PFSK-1 (cell line): ENCODE measurements around the gene ATXN2.

Source experiments
- FOXP2 ChIP-seq: optimal IDR thresholded peaks from 2 replicates; pipeline ENCODE3; 2011; ENCODE audit warnings: borderline replicate concordance, control low read depth, inconsistent platforms; ENCODE audit not compliant: insufficient read depth; ENCODE audit errors: extremely low read length, extremely low read depth
- POLR2AphosphoS5 ChIP-seq: IDR thresholded peaks from 2 replicates; pipeline ENCODE4 v1.6.1; 2012; ENCODE audit warnings: low read depth, mild to moderate bottlenecking, control low read depth, low read length, moderate library complexity
- SIN3A ChIP-seq: IDR thresholded peaks from 2 replicates; pipeline ENCODE4 v1.6.1; 2012; ENCODE audit warnings: mild to moderate bottlenecking, low read length, moderate library complexity, borderline replicate concordance; ENCODE audit not compliant: insufficient read depth
- TAF1 ChIP-seq: IDR thresholded peaks from 2 replicates; pipeline ENCODE4 v1.6.1; 2012; ENCODE audit warnings: low read length, control low read depth, borderline replicate concordance; ENCODE audit not compliant: insufficient read depth
- TF ChIP-seq, protein P1 (sequence below), 2 experiments: IDR thresholded peaks; 2 replicates each; pipeline versions ENCODE4 v1.6.1 to v1.8.0; 2011 to 2012; ENCODE audit warnings: low read depth in 2 of 2, low read length in 2 of 2, control low read depth in 1 of 2, inconsistent platforms in 1 of 2, mild to moderate bottlenecking in 1 of 2, moderate library complexity in 1 of 2; ENCODE audit not compliant: insufficient read depth in 1 of 2

Gene ATXN2

DNA sequence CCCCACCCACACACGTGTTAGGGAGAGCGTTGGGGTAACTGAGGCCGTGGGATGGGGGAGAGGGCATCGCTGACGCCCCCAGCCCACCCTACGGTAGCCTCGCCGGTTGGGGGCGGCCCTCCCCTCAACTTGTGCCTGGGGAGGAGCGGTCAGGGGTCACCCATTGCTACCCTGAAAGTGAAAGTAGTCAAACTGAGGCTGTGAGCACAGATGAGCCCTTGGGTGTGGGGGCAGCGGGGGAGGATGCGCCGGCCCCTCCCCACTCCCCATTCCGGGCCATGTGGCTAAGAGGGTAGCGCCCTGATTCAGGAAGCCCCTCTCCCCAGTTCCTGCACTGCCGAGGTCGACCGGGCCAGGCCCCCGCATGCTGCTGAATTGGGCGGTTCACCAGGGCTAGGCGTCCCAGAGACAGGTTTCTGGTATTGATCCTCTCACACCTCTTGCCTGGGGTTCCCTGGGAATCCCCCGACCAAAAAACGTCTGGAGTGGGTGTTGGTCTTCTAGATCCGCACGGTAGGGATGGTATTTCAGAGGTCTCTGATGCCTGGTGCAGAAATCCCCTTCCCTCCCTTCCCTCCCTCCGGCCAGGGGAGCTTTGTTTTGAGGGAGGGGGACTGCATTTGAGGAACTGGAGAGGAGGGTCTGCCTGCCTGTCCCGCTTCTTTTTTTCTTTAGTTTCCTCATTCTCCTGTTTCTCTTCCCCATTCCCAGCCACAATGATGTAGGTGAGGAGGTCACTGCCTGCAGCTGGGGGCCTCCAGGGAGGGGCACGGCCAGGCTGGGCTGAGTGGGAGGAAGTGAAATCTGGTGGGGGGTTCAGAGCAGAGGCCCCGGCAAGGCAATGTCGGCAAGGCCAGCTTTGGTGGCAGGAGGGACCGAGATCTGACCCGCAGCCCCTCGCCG is 192.4 kb downstream of the ATXN2 start:
- TF ChIP-seq TAF1 (no peak), POLR2AphosphoS5 (no peak), FOXP2 (no peak), SIN3A (no peak)
- TF ChIP-seq, protein P1, sequence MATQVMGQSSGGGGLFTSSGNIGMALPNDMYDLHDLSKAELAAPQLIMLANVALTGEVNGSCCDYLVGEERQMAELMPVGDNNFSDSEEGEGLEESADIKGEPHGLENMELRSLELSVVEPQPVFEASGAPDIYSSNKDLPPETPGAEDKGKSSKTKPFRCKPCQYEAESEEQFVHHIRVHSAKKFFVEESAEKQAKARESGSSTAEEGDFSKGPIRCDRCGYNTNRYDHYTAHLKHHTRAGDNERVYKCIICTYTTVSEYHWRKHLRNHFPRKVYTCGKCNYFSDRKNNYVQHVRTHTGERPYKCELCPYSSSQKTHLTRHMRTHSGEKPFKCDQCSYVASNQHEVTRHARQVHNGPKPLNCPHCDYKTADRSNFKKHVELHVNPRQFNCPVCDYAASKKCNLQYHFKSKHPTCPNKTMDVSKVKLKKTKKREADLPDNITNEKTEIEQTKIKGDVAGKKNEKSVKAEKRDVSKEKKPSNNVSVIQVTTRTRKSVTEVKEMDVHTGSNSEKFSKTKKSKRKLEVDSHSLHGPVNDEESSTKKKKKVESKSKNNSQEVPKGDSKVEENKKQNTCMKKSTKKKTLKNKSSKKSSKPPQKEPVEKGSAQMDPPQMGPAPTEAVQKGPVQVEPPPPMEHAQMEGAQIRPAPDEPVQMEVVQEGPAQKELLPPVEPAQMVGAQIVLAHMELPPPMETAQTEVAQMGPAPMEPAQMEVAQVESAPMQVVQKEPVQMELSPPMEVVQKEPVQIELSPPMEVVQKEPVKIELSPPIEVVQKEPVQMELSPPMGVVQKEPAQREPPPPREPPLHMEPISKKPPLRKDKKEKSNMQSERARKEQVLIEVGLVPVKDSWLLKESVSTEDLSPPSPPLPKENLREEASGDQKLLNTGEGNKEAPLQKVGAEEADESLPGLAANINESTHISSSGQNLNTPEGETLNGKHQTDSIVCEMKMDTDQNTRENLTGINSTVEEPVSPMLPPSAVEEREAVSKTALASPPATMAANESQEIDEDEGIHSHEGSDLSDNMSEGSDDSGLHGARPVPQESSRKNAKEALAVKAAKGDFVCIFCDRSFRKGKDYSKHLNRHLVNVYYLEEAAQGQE (IDR thresholded peaks at IDR 0.05; ENCODE audit: insufficient read depth in 1 of 2, low read depth in 2 of 2, low read length in 2 of 2), result no peak

DNA sequence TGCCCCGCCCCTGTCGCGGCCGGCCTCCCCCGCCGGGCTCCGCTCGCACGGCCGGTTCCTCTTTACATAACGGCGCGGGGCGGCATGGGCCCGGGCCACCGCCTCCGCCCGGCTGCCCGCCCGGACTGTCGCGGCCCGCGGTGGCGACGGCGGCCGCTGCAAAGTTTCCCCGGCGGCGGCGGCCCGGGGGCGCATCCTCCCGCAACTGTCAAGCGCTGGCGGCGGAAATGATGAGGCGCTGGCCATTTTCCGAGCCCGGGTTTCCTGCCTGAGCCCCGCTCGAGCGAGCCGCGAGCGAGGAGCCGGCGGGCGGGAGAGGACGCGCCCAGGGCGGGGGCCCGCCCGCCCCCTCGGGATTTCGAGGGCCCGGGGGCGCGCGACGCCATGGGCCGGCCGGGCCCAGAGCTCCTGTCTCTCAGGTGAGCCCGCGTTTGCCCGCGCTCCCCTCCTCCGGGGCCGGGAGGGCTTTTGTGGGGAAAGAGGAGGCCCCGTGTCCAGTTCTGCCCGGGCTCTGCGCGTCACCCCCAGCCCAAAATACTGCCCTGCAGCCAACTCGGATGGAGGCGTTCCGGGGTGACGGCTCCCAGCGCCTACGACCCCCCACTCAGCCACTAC is 193.1 kb downstream of the ATXN2 start, which contains the start of gene SH2B3:
TSS of gene SH2B3 (plus strand) at position 65 of the 615 bp plus-strand sequence. CDS start 12,223 bp downstream, outside the sequence.
- TF ChIP-seq SIN3A, result no peak
- TF ChIP-seq, protein P1 (IDR thresholded peaks at IDR 0.05; ENCODE audit: insufficient read depth in 1 of 2, low read depth in 2 of 2, low read length in 2 of 2), result no peak; a peak in 1 of 4 replicates

DNA sequence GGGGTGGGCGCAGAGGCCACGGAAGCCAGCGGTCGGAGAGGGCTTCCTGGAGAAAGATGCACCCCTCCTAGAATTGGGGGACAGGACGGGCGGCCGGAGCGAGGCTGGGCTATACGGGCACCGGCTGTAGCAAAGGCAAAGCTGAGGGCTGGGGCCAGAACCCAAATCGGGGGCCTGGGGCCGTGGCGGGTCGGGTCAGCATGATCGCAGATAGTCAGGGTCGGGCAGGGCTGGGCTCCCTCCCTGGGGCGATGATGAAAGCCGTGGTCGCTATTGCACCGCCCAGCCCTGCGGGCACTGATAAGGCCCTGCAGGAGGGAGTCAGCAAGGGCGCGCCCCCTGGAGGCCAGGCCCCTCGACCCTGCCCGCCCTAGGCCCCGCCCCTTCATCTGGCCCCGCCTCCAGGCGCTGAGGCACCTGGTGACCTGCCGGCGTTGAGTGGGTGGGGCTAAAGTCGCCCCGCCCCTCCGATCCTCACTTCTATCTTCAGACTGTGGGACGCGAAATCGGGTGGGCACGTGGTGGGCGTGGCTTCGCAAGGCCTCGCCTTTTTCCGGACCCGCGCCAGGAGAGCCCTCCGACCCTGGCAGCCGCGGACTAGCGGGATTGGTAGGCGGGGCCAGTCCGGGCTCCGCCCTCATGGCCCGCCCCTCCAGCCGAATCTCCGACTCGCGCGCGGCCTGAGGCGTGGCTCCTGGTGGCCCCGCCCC is 193.8 kb downstream of the ATXN2 start:
- no peak for TF ChIP-seq SIN3A
- peak; percentile 19; the same call in 1 of the 2 replicates for TF ChIP-seq POLR2AphosphoS5

DNA sequence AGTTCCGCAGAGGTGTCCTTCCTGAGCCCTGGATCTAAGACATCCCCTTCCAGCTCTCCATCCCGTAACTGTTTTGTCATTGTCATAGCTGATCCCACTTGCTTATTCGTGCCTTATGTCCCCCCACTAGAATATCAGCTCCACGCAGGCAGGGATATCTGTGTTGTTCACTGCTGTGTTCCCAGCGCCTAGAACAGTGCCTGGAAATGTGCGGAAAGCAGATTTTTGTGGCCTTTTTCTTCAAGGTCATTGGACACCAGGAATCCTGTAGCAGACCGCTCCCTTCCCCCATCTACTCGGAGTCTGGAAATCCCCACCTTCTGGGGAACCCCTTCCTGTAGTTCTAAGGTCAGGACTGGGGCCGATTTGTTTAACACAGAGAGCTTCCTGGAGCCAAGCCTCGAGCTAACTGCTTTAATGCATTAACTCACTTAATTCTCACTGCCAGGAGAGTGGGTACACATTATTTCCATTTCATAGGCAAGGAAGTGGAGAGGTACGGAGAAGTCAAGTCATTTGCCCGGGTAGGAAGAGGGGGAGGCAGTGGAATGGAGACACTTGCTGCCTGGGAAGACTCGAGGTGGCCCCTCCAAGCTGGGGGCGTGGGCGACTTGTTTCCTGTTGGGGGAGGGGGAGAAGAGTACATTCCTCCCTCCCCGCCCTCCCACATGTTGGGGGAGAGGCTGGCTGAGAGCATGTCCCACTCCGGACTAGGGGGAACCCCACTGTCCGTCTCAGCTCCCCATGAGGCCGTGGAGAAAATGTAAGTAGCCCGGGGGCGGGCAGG is 194.6 kb downstream of the ATXN2 start:
- TF ChIP-seq, protein P1 (IDR thresholded peaks at IDR 0.05; ENCODE audit: insufficient read depth in 1 of 2, low read depth in 2 of 2, low read length in 2 of 2), result no peak
- TF ChIP-seq POLR2AphosphoS5 (no peak), SIN3A (no peak), TAF1 (no peak), FOXP2 (no peak)
